ENCODE results near the gene LYPD6B.

- TF ChIP-seq, protein P1, sequence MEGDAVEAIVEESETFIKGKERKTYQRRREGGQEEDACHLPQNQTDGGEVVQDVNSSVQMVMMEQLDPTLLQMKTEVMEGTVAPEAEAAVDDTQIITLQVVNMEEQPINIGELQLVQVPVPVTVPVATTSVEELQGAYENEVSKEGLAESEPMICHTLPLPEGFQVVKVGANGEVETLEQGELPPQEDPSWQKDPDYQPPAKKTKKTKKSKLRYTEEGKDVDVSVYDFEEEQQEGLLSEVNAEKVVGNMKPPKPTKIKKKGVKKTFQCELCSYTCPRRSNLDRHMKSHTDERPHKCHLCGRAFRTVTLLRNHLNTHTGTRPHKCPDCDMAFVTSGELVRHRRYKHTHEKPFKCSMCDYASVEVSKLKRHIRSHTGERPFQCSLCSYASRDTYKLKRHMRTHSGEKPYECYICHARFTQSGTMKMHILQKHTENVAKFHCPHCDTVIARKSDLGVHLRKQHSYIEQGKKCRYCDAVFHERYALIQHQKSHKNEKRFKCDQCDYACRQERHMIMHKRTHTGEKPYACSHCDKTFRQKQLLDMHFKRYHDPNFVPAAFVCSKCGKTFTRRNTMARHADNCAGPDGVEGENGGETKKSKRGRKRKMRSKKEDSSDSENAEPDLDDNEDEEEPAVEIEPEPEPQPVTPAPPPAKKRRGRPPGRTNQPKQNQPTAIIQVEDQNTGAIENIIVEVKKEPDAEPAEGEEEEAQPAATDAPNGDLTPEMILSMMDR (IDR thresholded peaks at IDR 0.05) = no peak
- TF ChIP-seq EZH2 (IDR thresholded peaks at IDR 0.05; ENCODE audit: borderline replicate concordance, insufficient read depth, low read depth, low read length, poor library complexity, severe bottlenecking) = no peak
Observed at GRCh38 chr2:149160701-149161217, 122.3 kb downstream of the LYPD6B start.

Data from B cell (primary cell).